ENCODE results near the gene CHD6.

DNA sequence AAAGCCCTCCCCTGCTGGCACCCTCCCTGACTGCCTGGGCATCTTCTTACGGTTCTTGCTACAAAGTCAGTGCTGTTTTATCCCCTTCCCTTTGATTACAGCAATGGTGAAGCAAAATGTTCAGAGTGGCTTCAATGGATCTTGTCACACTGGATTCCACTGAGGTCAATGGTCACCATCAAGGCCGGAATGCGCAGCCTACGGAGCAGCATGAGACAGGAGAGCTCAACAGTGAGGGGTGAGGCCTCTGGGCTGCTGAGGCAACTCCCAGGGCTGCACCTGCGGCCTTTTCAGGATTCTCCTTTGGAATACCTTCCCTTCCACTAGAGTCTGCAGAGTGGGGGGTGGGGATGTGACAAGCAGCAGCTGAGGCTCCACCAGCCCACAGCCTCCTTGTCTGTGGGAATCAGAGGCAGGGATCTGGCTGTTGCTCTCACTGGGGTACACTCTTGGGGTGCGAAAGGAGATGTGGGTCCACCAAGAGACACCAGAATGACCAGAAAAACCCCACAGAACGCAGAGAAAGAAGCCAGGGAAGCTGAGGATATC lies 211.2 kb downstream of the CHD6 start:
- TF ChIP-seq REST (IDR thresholded peaks at IDR 0.05; ENCODE audit: low read depth) (no peak), MAX (IDR thresholded peaks at IDR 0.05) (no peak), TAF1 (IDR thresholded peaks at IDR 0.05; ENCODE audit: low read depth) (no peak), YY1 (IDR thresholded peaks at IDR 0.05; ENCODE audit: low read depth) (no peak), NFIC (IDR thresholded peaks at IDR 0.05) (no peak), FOXM1 (IDR thresholded peaks at IDR 0.05; ENCODE audit: borderline replicate concordance, low read depth) (no peak), EP300 (IDR thresholded peaks at IDR 0.05; ENCODE audit: borderline replicate concordance) (no peak), TEAD4 (IDR thresholded peaks at IDR 0.05) (no peak), RAD21 (IDR thresholded peaks at IDR 0.05; ENCODE audit: low read depth) (no peak), CEBPB (IDR thresholded peaks at IDR 0.05) (no peak)

Data from Ishikawa (cell line).